Esophagus squamous epithelium (tissue), 5 donors: Measurements from ENCODE around the gene CPNE5. TPM values are rescaled to one million over a fixed set of nuclear protein-coding genes. Genes with fewer than 3 reads are reported as not detected.
A peak's percentile ranks its signal among the peaks of the same experiment; 100 is the strongest.

ENCODE experiments used
- DNase-seq: peaks from one replicate; lab custom pipeline; 2025; lab: John Stamatoyannopoulos, UW
- H3K27ac ChIP-seq, 4 donors: fragments of 200-600 bp; sonication (generic); one replicate each; pipeline ENCODE4 v1.5.1; 2016 to 2019; ENCODE audit warnings: mild to moderate bottlenecking in 1 of 4
- H3K27me3 ChIP-seq, 4 donors: fragments of 200-600 bp; sonication (generic); 1 replicate in 3 of 4; 2 replicates in 1 of 4; pipeline versions ENCODE4 v1.5.1 to v1.6.0; 2017 to 2021; ENCODE audit warnings: antibody characterized with exemption in 1 of 4
- H3K36me3 ChIP-seq, 3 donors: fragments of 200-600 bp; sonication (generic); one replicate each; pipeline ENCODE4 v1.5.1; 2016 to 2019
- H3K4me1 ChIP-seq, 3 donors: fragments of 200-600 bp; sonication (generic); one replicate each; pipeline ENCODE4 v1.5.1; 2017 to 2019
- H3K4me3 ChIP-seq, 4 donors: fragments of 200-600 bp; sonication (generic); 1 replicate in 3 of 4; 2 replicates in 1 of 4; pipeline ENCODE4 v1.5.1; 2016 to 2019; ENCODE audit warnings: mild to moderate bottlenecking in 2 of 4, moderate library complexity in 1 of 4
- H3K9me3 ChIP-seq, 3 donors: fragments of 200-600 bp; sonication (generic); one replicate each; pipeline ENCODE4 v1.5.1; 2016 to 2019
- POLR2A ChIP-seq, 4 donors: fragments of 450-650 bp; IDR thresholded peaks; one replicate each; pipeline ENCODE4 v1.6.1; 2017; ENCODE audit warnings: antibody characterized with exemption in 4 of 4, mild to moderate bottlenecking in 4 of 4, moderate library complexity in 3 of 4
- WGBS, 2 donors: methylation state at CpG; one replicate each; pipeline ENCODE4 v1.1.5; 2018; 5-methylcytosine and 5-hydroxymethylcytosine counted together
- intact Hi-C: fragments of 100-400 bp; cut with DNase I; formaldehyde crosslinking; loops from one replicate; pipeline ENCODE4 v1.15.0; 2022
- total RNA-seq, 4 donors: library from RNA; depleted of rRNA; stranded (reverse); fragments of >200 nt; gene quantifications; one replicate each; pipeline ENCODE4 v1.1.0, GENCODE V29; 2016
- TF ChIP-seq, protein P1 (sequence below), 6 experiments: fragments of 450-650 bp in 4 of 6; fragments of 200-600 bp in 2 of 6; sonication (generic) in 2 of 6; IDR thresholded peaks; one replicate each; pipeline ENCODE4 v1.5.1; 2016 to 2019; ENCODE audit warnings: antibody characterized with exemption in 6 of 6, mild to moderate bottlenecking in 4 of 6, moderate library complexity in 4 of 6
- donor health status: DM: yes; HTN: yes; CAD: no.

CPNE5 gene
- total RNA-seq, 4 donors from 2014 or later = 1.2 to 2.5 (median 1.5) TPM

DNA sequence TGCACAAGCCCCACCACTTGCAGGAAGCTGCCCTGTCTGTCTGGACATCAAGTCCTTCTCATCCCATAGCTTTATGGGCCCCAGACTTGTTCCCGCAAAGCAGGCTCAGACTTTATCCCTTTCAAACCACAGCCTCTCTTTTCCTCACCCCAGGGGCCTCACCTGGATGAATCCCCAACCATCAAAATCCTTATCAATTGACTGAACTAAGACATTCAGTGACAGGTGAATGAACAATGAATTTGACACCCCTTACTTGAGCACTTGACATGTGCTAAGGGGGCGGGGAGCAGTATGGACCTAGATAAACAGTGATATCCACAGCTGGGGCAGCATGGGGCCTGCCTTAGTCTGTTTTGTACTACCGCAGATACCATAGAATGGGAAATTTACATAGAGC, 136.6 kb downstream of the CPNE5 start:
- Histone ChIP-seq H3K27ac (no peak overlapping the region), H3K4me1 (peaks cover 5 to 13% (median 10%) of the 10 kb centered on the region in 3 donors), H3K27me3 (no peaks in the 10 kb centered on the region), H3K9me3 (no peaks in the 10 kb centered on the region), H3K4me3 (no peak overlapping the region), H3K36me3 (no peaks in the 10 kb centered on the region)
- intact Hi-C loops = no loop called here
- TF ChIP-seq, protein P1, sequence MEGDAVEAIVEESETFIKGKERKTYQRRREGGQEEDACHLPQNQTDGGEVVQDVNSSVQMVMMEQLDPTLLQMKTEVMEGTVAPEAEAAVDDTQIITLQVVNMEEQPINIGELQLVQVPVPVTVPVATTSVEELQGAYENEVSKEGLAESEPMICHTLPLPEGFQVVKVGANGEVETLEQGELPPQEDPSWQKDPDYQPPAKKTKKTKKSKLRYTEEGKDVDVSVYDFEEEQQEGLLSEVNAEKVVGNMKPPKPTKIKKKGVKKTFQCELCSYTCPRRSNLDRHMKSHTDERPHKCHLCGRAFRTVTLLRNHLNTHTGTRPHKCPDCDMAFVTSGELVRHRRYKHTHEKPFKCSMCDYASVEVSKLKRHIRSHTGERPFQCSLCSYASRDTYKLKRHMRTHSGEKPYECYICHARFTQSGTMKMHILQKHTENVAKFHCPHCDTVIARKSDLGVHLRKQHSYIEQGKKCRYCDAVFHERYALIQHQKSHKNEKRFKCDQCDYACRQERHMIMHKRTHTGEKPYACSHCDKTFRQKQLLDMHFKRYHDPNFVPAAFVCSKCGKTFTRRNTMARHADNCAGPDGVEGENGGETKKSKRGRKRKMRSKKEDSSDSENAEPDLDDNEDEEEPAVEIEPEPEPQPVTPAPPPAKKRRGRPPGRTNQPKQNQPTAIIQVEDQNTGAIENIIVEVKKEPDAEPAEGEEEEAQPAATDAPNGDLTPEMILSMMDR (IDR thresholded peaks at IDR 0.05) = no peak
- TF ChIP-seq POLR2A (IDR thresholded peaks at IDR 0.05) = no peak
- WGBS, 2 donors = 90 to 100% methylated on average over 3 of the region's 3 CpGs
- no peak for DNase-seq

DNA sequence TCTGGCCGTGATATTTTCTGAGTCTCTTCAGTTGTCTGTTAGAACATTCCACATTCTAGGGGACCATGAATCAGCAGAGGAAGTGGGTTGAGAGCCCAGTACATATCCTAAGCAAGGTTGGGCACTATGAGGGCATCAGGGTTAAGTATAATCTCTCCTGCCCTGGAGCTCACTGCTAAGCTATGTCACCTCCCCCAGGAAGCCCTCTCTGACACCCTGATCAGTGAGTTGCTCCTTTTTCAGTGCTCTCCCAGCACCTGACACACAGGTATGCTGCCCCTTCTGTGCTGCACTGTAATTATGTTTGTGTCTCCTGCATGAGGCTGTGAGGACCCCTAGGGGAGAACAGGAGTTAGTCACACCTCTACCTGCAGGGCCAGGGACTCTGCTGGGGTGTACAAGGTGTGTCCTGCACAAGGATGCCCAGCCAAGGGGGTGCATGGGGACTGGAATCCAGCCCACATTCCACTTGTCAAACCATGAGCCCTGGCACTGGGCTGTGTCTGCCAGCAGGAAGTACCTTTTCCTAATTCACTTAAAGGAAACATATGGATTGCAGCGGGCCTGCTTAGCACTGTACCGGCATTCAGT, 137.7 kb downstream of the CPNE5 start:
- no peak for DNase-seq

DNA sequence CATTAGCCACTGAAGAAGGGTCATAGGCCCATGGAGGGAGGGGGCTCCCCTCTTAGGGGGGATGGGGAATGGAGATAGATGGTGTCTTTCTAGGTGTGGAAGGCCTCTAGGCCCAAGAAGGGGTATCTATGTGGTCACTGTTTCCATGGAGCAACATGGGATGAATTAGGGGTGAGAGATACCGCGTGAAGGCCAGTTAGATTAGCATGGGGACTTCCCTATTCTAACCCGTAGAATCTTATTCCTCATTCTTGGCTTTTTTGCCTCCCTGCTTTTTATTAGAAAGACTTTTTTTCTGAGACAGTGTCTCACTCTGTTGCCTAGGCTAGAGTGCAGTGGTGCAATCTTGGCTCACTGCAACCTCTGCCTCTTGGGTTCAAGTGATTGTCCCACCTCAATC, 138.4 kb downstream of the CPNE5 start:
- no peaks in the 10 kb centered on the region for H3K36me3 ChIP-seq
- no peaks in the 10 kb centered on the region for H3K27me3 ChIP-seq
- DNase-seq = no peak
- H3K27ac ChIP-seq = no peak overlapping the region
- H3K4me1 ChIP-seq = peaks cover 5 to 13% (median 10%) of the 10 kb centered on the region in 3 donors
- H3K9me3 ChIP-seq = no peaks in the 10 kb centered on the region
- no peak for TF ChIP-seq POLR2A (IDR thresholded peaks at IDR 0.05)
- TF ChIP-seq, protein P1 (IDR thresholded peaks at IDR 0.05) = no peak
- WGBS, 2 donors = 51 to 79% methylated on average over 3 of the region's 3 CpGs
- intact Hi-C loops = no loop called here
- no peak overlapping the region for H3K4me3 ChIP-seq

More for the DNA sequence above, 137.7 kb downstream of the CPNE5 start:
- no peak overlapping the region for H3K4me3 ChIP-seq
- TF ChIP-seq, protein P1 (IDR thresholded peaks at IDR 0.05) = peak in 2 of 6 experiments; percentile 15 to 42
- no peak for TF ChIP-seq POLR2A (IDR thresholded peaks at IDR 0.05)
- H3K4me1 ChIP-seq = peaks cover 5 to 13% (median 10%) of the 10 kb centered on the region in 3 donors
- WGBS, 2 donors = 50 to 60% methylated on average over 1 to 3 of the region's 3 CpGs
- intact Hi-C loops = no loop called here
- H3K9me3 ChIP-seq = no peaks in the 10 kb centered on the region
- no peak overlapping the region for H3K27ac ChIP-seq
- H3K36me3 ChIP-seq = no peaks in the 10 kb centered on the region
- no peaks in the 10 kb centered on the region for H3K27me3 ChIP-seq

DNA sequence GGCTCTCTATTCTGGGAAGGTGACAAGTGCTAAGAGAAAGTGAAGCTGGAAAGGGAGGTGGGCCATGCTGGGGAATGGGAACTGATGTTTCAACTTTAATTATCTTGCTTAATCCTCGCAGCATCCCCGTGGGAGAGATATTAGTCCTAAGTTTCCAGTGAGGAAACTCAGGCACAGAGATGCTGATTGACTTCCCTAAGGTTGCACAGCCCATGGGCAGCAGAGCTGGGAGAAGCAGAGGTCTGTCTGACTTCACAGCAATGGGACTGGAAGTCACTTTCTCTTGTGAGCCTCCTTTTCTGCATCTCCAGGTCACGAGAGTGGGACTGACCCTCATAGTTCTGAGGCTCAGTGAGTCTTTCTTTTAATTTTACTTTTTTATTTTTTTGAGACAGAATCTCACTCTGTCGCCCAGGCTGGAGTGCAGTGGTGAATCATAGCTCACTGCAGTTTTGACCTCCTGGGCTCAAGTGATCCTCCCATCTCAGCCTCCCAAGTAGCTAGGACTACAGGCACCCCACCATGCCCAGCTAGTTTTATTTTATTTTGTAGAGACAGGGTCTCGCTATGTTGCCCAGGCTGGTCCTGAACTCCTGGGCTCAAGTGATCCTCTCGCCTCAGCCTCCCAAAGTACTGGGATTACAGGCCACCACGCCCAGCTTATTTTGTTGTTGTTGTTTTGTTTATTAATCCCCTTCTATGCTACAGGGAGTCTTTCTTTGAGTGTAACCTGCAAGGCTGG, 139.0 kb downstream of the CPNE5 start:
- H3K4me3 ChIP-seq = no peak overlapping the region
- H3K27ac ChIP-seq = no peak overlapping the region
- H3K27me3 ChIP-seq = no peaks in the 10 kb centered on the region
- H3K9me3 ChIP-seq = no peaks in the 10 kb centered on the region
- peaks cover 5 to 13% (median 10%) of the 10 kb centered on the region in 3 donors for H3K4me1 ChIP-seq
- intact Hi-C loops = no loop called here
- 75 to 76% methylated on average over 7 of the region's 7 CpGs for WGBS, 2 donors
- no peak for DNase-seq
- TF ChIP-seq, protein P1 (IDR thresholded peaks at IDR 0.05) = no peak
- no peak for TF ChIP-seq POLR2A (IDR thresholded peaks at IDR 0.05)
- no peaks in the 10 kb centered on the region for H3K36me3 ChIP-seq

DNA sequence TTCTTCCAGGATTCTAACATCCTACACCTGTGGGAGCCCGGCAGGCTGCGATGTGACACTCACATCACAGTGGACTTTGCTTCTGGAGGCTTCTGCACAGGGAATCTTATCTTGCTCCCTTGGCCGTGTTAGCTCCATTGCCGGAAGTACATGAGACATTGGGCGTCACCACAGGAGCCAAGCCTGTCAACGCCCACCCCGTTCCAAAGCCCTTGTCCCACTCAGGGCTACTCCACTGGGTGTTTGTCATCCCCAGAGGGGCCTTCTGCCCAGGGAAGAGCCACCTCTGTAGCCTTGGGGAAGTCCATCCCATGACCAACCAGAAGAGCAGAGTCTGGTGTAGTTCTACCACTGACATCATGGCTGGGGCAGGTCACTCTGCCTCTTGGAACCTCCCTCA, 139.9 kb downstream of the CPNE5 start:
- Histone ChIP-seq H3K27me3 (no peaks in the 10 kb centered on the region), H3K4me3 (no peak overlapping the region), H3K9me3 (no peaks in the 10 kb centered on the region), H3K36me3 (no peaks in the 10 kb centered on the region), H3K27ac (no peak overlapping the region), H3K4me1 (peaks cover 5 to 15% (median 10%) of the 10 kb centered on the region in 3 donors)
- TF ChIP-seq POLR2A (IDR thresholded peaks at IDR 0.05) = no peak
- TF ChIP-seq, protein P1 (IDR thresholded peaks at IDR 0.05) = no peak
- DNase-seq = no peak
- intact Hi-C loops = no loop called here
- WGBS, 2 donors = 33 to 50% methylated on average over 2 to 3 of the region's 7 CpGs
